CD4-positive, alpha-beta T cell treated with Interferon gamma for 1 hour (primary cell): Measurements from ENCODE around the gene UGT2B15.
"Not testable (repeated sequence)": the region's sequence is repeated elsewhere in the genome, so short reads cannot be mapped to it uniquely, and the experiment has no call there.

Experiments
- DNase-seq: peaks from one replicate; pipeline ENCODE4 v3.0.0-alpha.2; 2020

Gene UGT2B15

DNA sequence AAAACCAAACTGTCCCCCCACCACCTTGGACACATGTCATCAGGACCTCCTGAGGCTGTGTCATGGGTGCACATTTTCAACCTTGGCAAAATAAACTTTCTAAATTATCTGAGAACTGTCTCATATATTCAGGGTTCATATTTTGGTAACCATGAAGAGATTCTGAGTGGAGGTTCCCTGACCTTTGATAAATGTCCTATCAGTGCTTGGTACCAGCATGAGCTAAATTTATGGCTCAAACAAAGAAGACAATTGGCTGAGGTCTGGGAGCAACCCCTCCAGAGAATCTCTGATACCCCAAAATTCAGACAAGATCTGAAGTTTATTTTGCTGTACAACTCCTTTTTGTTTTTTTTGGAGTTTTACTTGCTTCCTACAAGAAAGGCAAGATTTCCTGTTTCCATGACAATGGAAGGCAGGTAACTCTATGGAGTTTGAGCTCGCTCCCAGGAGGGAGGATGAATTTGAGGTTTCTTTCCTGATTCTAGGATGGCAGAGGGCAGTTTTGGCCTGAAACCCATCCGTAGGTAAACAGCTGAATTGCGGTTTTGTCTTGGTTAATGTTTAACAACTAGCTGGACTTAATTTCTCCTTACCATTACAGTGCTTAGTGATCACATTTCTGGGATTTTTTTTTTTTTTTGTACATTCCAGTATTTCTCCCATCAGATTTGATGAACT is 14.5 kb downstream of the UGT2B15 start:
- no peak for DNase-seq

DNA sequence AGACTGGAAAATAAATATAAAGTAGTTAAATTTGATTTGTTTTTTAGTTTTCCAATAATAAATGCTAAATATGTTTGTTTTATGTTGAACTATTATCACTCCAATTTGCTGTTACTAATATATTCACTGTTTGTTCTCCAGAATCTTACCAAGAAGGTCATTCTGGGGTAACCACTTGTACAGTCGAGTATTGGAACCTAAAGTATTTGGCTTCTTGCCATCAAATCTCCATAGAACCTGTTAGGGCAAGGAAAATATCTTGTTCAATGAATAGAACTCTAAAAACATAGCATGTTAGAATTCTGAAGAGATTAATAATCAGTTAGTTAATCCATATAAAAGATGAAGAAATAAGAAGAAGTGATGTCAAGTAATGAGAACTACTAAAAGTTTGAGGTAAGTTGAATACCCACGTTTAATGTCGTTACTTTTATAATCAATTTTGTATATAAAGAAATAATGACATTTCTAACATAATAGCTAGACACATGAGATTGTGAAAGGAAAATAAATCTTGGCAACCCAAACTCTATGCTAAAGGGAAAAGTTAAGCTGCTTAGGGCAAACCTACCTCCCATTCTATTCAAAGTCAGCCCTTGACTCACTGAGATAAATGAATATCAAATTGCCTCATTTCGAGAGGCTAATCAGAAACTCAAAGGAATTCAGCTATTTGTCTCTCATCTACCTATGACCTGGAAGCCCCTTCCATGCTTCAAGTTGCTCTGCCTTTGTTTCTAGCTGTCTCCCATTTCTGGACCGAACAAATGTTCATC is 15.3 kb downstream of the UGT2B15 start:
- DNase-seq = no peak

DNA sequence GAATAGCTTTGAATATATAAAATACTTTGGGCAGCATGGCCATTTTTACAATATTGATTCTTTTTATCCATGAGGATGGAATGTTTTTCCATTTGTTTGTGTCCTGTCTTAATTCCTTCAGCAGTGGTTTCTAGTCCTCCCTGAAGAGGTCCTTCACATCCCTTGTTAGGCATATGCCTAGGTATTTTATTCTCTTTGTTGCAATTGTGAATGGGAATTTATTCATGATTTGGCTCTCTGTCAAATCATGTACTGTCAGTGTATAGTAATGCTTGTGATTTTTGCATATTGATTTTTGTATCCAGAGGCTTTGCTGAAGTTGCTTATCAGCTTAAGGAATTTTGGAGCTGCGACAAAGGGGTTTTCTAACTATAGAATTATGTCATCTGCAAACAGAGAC is 18.5 kb downstream of the UGT2B15 start:
- no peak for DNase-seq

DNA sequence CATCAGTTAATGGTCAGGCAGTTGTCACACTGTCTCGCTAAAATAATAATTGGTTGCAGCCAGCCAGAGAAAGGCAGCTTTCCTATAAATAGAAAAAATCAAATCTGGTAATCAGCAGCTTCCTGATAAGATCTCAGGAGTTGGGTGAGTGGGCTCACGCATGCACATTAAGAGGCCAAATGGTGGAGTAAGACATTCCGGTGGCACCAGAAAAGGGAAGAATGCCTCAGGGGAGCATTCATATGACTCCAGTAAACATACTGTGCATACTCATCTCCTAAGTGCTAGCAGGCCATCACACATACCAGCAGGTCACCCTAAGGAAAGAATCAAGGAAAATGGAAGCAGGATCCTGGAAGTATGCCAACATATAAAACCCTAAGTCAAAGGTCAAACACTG is 40.1 kb downstream of the UGT2B15 start:
- no peak for DNase-seq

DNA sequence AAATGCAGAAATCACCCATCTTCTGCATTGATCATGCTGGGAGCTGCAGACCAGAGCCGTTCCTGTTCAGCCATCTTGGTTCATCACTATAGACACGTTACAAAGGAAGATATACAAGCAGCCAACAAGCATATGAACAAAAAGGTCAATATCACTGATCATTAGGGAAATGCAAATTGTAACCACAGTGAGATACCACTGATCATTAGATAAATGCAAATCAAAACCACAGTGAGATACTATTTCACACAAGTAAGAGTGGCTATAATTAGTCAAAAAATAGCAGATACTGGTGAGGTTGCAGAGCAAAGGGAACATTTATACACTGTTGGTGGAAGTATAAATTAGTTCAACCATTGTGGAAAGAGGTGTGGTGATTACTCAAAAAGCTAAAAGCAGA is 47.7 kb downstream of the UGT2B15 start:
- not testable (repeated sequence) for DNase-seq

DNA sequence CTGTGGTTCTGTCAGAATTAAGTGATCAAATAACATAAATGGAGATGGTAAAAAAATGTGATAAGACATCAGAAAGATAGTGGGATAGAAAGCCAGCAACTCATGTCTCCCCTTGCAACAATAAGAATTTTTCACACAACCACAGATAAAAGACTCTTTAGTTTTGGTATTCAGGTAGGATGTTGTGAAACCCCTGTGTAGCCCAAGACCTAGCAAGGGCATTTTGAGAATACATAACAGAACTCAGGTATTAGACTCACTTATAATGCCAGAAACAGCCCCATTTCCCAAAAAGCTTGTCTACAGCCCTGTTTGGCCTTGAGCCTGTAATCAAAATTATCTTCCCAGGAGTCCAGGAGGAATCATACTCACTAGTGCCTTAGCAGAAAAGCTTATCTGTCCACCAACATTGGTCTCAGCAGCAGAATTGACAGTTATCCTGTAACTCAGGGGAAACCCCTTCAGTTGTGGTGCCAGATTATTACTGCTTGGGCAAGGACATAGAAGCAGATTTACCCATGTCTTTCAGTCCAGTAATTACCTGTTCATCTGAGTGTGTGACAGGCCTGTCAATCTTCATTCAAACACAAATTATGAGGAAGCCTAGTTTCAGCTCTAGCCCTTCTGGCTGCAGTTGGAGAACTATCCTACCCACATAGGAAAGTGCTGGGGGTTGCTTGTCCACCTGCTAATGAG is 53.3 kb downstream of the UGT2B15 start:
- DNase-seq = no peak

DNA sequence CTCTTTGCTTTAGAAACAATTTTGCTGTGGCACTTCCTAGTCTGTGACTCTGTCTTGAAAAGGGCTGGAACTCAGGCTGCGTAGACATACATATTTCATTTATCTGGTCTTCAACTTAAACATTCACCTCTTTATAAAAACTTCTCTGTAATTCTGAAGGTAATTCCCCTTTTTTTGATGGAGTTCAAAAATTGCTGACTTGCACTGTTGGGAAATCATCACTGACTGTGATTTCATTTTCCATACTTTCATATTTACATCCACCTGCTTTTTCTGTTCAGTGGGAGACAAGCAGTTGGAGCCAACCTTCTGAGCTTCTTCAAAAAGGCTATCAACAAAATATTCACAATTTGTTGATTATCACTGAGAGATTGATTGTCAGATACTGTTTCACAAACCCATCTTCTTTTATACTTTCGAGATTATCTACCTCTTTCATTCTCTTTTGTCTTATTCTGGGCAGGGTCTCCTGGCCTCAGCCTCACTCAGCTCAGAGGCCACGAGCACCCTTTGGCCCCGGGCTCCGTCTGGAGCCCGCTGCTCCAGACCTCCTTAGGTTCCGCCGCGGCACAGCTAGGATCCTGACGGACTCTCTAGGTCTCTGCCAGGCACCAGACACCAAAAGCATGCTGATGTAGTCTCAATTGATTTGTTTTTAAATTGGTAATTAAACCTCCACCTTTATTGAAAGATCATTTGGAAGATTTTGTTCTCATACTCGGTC is 54.6 kb downstream of the UGT2B15 start:
- DNase-seq = no peak

DNA sequence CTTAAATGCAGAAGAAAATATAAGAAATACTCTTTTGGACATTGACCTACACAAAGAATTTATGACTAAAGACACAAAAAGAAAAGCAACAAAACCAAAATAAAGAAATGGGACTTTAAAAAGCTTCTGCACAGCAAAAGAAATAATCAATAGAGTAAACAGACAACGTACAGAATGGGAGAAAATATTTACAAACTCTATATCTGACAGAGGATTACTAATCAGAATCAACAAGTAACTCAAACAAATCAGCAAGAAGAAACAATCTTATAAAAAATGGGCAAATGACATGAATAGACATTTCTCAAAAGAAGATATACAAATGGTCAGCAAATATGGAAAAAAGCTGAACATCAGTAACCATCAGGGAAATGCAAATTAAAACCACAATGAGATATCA is 56.7 kb downstream of the UGT2B15 start:
- no peak for DNase-seq

DNA sequence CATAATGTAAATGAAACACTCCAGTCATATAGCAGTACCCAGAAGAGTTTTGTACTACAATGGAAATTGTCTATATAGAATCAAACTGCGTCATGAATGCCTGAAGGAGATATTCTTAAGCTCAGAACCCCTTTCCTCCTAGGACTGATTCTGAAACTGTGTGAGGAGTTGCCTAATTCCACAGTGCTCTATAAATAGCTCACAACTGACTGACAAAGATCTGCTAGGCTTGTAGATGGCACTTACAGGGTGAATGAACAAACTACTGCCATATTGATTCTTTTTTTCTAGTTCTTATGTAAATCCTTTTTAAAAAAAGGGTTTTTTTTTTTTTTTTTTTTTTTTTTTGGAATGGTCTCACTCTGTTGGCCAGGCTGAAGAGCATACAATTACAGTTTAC is 64.2 kb downstream of the UGT2B15 start:
- DNase-seq = no peak

DNA sequence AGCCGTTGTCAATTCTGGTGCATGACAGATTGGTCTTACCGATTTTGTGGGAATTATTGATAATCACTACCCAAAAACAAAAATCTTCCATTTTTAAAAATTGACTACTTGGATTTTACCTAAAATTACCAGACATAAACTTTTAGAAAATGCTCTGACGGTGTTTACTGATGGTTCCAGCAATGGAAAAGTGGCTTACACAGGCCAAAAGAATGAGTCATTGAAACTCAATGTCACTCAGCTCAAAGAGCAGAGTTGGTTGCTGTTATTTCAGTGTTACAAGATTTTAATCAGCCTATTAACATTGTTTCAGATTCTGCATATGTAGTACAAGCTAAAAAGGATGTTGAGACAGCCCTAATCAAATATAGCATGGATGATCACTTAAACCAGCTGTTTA is 71.3 kb downstream of the UGT2B15 start:
- DNase-seq = no peak

DNA sequence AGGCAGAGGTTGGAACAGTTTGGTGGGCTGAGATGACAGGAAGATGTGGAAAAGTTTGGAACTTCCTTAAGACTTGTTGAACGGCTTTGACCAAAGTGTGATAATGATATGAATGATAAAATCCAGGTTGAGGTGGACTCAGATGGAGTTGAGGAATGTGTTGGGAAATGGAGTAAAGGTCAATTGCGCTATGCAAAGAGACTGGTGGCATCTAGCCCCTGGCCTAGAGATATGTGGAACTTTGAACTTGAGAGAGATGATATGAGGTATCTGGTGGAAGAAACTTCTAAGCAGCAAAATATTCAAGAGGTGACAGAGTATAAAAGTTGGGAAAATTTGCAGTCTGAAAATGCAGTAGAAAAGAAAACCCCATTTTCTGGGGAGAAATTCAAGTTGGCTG is 73.0 kb downstream of the UGT2B15 start:
- no peak for DNase-seq
